GM19239 (cell line): ENCODE measurements around the gene GRIK4.

Source experiments
- DNase-seq: peaks from one replicate; pipeline ENCODE4 v3.0.0; 2011; ENCODE audit warnings: low spot score; ENCODE audit not compliant: insufficient read length
- FAIRE-seq: peaks from 2 replicates; lab custom pipeline; 2011; peaks lifted over from hg19 to GRCh38; lab: Jason Lieb, UNC

Gene GRIK4

DNA sequence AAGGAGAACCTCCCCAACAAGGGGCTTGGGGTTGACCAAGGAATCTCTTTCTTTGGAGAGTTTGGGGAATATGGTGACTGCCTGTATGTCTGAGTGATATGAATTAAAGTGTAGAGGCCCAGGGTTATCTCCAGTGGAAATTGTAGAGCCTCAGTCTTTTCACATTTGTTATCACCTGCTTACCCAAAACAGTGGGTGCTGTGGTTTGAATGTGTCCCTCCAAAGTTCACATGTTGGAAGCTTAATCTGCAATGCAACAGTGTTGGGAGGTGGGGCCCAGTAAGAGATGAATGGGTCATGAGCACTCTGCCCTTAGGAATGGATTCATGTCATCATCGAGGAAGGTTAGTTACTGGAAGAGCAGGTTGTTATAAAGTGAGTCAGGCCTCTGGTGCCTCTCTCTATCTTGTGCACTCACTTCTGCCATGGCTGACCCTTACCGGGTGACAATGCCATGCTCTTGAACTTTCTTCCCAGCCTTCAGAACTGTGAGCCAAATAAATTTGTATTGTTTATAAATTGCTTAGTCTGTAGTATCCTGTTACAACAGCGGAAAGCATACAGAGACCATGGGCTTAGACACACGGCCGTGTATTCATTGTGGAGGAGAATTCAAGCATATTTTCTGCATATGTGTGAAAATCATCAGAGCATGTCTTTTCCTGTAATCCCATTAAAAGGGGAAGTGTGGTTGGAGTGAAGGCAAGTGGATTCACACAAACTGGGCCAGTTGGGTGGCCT is 398.3 kb downstream of the GRIK4 start:
- no peak for FAIRE-seq

DNA sequence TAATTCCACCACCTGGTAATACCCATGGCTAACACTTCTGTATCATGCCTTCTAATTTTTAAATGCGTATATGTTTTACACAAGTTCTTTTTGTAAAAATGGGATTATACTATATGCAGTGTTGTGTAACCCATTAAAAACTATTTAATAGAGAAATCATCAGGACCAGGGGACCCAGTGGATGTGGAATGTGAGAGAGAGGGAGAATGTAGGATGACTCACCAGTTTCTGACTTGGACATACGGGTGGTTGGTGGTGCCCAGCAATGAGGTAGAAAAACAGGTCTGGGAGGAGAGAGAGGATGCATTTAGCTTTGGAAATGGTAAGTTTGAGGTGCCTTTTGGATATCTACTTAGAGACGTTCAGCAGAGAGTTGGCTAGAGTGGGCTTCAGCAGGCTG is 400.4 kb downstream of the GRIK4 start:
- no peak for FAIRE-seq
- no peak for DNase-seq

More for the DNA sequence above, 398.3 kb downstream of the GRIK4 start:
- DNase-seq = no peak

DNA sequence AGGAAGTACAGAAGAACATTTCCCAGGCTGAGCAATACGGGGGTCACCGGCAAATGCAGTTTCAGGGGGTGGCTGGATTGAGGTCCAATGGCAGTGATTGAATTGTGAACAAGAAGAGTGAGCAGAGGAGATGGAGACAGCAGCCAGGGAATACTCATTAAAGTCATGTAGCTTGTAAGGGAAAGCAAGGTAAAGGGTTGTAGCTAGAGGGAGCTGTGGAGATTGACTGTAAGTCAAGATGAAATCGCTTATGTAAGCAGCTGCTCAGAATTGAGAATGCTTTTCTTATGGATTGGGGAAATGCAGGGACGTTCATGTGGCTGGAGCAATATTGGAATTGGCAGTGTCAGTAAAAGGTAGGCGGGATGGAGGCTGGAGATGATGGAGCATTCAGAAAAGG is 401.0 kb downstream of the GRIK4 start:
- no peak for FAIRE-seq
- peak; percentile 30 for DNase-seq

DNA sequence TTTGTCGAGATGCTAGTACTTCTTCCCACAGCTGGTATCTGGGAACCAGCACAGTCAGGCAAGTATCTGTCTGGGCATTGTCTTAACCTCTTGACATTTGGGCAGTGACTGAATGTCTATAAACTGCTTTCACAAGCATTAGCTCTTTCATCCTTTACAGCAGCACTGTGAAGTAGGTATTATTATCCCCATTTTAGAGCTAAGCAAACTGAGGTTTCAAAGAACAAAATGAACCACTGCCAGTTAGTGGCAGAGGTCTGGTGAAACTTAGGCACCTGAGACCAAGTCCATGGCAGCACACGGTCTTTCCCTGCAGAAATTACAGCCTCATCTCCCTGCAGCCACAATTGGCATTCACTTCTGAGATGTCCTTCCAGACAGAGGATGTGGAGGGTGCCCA is 401.4 kb downstream of the GRIK4 start:
- FAIRE-seq = no peak
- DNase-seq = no peak

DNA sequence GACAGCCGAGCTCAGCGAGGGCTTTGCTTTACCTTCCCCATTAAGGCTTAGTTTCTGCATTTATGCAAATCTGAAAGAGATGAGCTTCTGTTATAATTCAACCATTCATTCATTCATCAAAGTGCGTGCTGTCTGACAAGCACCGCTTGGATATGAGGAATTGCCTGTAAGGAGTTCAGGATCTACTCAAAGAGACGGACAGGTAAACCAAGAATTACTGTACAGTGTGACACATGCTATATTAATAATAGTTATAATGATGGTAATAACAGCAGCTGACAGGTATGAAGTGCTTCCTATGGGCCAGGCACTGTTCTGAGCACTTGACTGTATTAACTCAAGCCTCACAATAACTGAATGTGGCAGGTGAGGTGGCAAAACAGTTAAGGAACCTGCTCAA is 402.5 kb downstream of the GRIK4 start:
- DNase-seq (no peak), FAIRE-seq (no peak)

DNA sequence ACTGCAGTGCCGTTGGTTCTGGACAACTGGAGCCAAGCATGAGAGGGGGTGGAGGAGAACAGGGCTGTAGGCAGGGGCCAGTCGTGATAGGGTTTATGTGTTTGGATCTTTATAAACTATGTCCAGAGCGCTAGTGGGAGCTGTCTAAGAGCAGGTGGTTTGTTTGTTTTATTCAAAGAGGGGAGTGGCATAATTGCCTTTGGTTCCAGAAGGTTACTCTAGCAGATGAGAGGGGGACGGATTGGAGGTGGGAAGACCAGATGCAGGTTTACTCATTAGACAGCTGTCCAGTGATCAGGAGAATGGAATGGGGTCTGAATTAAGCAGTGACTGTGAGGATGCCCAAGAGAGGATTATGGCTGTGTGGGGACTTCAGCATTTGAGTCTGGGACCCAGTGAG is 403.1 kb downstream of the GRIK4 start:
- FAIRE-seq = no peak
- DNase-seq = no peak

DNA sequence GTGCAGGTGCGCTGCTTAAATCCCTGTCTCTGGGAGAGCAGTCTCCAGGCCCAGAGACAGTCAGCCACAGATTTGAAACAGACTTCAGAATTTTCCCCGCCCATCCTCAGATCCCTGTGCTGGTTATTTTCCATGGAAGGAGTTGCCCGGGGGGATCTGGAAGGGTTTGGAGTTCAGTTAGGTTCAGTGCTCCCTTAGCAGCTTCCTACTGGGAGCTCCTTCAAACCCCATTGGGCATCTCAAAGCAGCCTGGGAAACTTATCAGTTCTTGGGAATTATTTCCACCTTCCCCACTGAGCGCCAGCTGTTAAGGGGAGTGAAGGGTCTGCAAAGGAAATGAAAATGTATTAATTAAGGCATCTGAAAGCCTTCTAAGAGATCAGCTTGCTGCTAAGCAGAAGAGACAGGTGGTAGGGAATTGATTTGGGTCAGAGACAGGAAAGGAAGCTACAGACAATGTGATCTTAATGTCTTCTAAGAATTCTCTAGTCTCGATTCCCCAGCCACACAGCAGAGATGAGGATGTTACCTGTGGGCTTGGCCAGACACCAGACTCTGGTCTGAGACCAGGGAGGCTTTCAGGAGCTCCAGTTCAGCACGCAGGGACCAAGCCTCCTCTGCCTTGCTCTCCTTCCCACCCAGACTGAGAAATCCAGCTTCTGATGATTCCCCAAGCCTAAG is 406.2 kb downstream of the GRIK4 start:
- DNase-seq (no peak), FAIRE-seq (no peak)

DNA sequence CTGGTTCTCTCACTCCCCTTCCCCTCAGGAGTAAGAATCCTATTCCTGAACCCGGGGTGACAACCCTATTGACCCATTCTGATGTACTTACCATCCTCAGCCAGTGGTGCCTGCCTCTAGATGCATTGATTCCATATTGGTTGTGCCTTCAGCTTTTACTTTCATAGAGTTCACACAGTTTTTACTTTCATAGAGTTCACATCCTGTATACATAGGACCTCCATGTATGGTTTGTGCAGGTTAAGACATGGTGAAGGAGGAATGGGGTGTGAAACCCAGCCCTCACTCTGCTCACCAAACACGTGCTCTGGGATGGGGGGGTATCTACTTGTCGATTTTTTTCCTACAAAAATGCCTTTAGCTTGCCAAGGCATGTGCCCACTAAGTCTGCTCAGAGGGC is 406.7 kb downstream of the GRIK4 start:
- peak; percentile 63 for FAIRE-seq
- DNase-seq = no peak

DNA sequence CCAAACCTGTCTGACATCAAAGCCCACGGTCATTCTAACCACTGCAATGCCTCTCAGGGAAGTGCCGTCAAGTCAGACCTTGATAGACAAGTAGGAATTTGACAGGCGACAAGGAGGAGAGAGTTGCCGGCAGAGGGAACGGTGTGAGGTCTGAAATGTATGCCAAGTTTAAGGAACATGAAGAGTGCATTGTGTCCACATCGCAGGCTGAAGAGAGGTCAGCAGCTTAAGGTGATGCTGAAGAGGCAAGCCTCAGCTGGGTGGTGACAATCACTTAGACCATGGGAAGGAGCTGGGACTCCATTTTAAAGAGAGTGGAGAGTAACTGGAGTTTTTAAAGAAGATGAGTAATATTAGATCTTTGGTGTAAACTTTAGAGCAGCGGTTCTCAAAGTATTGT is 407.5 kb downstream of the GRIK4 start:
- FAIRE-seq (no peak), DNase-seq (no peak)

DNA sequence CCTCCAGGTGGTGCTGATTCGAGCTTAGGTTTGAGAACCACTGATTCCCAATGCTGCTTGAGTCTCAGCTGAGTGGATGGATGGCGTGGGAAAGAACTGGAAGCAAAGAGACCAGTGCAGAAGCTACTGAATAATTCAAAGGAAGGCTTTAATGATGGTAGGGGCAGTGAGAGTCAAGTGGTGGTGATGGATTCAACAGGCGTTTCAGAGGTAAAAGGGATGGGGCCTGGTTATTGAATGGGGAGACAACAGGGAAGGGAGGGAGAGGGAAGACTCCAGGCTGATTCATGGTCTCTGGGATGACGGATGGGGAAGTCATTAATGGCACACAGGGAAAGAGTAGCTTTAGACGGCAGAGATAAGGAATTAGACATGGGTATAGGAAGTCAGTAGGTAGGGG is 408.0 kb downstream of the GRIK4 start:
- FAIRE-seq (no peak), DNase-seq (no peak)

DNA sequence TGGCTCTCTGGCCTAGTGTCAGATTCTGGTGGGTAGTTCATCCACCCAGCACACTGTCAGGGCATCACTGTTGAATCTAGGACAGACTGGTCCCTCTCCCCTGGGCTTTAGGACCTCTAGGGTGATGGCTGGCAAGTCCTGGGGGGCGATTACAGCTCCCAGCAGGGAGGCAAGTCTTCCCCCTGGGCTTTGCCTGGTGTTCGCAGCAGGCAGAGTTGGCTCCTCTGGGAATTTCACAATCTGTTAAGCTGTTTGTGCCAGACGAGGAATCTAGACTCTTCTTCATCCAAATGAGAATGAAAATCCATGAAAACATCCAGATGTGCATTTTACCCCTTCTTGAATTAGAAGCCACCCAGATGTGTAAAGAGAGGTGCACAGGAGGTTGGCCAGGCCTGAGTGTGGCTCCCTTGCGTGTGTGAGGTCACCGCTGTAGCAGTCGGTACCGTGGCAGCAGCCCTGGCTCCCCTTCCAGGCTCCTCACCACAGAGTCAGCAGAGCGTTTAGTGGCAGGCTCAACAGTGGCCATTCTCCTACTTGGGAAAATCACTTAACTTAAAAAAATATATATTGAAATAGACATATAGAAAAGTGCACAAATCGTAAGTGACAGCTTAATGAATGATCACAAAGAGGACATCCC is 412.4 kb downstream of the GRIK4 start:
- no peak for DNase-seq
- no peak for FAIRE-seq

DNA sequence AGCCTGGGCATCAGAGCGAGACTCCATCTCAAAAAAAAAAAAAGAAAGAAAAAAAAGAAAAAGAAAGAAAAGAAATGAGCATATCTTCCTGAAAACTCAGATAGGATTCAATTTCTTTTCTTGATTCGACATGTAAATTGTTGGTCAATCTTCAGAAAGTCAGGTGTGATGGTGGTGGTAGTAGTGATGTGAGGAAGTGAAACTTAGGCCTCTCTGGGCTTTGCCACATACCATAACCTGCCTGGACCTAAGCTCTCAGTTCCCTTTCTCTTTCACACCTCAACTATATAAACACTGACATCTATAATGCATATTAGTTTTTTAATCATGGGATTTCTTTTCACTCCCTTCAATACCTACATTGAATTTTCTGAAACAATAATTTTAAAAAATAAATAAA is 414.4 kb downstream of the GRIK4 start:
- peak; percentile 87 for DNase-seq
- FAIRE-seq = peak; percentile 99

DNA sequence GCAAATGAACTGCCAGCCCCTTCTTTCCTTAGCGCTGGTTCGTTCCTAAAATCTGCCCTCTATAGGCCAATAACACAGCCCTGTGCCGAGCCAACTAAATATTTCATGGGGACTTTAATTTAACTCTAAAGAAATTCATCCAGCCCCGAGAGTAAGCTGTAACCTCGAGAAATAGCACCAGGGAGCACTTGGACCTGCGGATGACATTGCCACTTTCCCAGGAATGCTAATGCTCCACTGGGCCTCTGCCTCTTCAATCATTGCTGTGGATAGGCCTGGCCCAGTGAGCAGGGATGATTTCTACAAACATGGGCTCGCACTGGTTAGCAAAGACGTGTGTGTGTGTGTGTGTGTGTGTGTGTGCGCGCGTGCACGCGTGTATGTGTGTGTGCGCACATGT is 417.1 kb downstream of the GRIK4 start:
- DNase-seq (no peak), FAIRE-seq (peak; percentile 57)

DNA sequence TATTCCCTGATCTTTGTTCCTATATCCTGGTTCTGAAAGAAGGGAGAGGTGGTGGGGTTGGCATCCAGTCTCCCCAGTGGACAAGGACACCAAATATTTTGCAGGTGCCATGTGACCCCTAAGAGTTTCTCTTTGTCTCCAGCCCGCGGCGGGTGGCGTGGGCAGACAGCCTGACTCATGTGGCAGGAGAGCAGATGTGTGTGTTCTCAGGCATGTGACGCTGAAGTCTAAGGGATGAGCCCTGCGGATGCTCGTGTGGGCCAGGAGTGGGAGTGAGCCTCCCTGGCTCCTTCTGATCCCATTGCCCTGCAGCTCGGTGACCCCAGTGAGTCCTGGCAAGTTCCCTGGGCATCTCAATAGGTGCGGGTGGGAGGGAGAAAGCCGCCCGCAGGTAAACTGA is 417.5 kb downstream of the GRIK4 start:
- no peak for FAIRE-seq
- no peak for DNase-seq

DNA sequence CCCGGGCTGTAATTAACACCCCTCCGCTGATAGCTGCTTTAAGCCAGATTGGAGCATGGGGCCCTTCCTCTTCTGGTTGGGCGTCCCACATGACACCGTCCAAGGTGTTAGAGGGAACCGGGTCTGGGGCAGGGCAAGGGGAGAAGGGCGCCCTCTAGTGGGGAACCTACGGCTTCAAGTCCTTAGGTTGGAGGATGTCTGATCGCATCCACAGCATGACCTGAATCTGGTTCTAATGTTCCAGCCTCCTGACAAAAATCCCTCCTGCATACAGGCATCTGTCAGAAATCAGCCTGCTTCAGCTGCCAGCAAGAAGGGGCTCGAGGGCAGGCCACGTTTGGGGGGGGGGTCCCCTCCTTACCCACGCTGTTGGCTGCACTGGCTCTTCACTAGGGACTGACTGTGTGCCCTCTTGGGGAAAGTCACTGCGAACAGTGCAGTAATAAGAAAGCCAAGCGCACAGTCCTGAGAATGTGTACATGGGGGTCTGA is 418.2 kb downstream of the GRIK4 start:
- FAIRE-seq (peak; percentile 93), DNase-seq (peak; percentile 46)

DNA sequence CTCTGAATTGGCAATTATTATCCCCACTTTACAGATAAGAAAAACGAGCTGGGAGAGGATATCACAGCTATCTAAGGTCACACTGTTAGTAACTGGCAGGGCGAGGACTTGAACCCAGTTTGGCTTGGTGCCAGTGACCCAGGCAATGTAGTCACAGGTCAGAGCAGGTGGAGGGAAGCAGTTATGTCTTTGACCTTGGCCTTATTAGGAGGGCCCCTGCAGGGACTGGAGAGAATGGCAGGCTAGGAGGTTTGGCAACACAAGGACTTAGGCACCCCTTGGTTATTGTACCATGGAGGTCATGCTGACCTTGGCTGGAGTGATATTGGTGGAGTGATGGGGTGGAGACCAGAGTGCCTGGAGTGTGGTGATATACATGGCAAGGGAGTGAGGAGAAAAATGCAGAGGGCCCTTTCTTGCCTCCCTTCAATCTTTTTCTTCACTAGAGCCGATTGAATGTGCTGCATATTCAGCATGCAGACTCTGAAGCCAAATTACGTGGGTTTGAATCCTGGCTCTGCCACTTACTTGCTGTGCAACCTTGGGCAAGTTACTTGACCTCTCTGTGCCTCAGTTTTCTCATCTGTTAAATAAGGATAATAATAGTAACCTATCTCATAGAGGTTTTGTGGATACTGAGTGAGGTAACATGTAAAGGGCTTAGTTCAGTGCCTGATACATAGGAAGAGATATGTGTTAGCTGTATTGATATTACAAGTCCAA is 419.7 kb downstream of the GRIK4 start:
- no peak for DNase-seq
- no peak for FAIRE-seq

DNA sequence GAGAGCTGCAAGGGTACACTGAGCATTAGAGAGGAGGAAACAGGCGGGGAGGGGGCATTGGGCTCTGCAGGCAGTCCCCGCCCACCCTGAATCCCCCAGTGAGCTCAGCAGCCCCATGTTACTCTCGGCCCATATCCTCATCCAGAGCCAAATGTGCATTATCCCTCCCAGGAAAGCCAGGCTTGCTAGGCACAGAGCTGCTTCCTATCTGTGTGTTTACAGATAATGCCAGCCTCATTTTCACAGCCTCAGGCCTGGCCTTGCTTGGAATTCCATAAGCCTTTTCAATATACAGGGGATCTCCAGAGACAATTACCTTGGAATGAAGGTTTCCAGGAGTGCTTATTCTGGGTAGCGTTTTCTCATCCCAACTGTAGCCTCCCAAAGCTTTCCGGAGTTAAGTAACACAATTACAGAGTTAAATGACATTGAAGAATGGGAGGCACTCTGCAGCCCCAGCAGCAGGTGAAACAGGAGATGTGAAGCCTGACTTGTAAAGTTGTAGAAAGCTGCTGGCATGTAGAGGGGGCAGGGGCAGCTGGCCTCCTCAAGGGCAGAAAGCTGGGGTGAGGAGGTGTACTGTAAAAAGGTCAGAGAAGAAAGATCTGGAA is 420.9 kb downstream of the GRIK4 start:
- DNase-seq (no peak), FAIRE-seq (no peak)

DNA sequence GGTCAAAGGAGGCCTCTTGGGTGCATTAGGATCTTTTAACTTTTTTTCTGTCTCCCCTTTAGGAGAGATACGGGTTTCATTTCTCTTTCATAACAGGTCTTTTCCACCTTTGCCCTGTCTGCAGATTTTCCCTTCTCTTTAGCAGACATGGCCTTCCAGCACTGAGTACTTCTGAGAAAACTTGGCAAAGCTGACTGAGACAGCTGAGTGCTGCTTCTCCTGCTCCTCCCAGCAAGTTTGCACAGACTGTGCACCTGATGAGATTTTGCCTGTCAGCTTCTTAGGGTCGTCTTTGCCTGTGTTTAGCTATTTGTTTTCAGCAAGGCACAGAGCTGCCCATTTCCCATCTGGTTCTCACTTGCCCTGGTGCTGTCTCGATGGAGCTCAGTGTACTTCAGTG is 424.8 kb downstream of the GRIK4 start:
- FAIRE-seq (no peak), DNase-seq (no peak)

DNA sequence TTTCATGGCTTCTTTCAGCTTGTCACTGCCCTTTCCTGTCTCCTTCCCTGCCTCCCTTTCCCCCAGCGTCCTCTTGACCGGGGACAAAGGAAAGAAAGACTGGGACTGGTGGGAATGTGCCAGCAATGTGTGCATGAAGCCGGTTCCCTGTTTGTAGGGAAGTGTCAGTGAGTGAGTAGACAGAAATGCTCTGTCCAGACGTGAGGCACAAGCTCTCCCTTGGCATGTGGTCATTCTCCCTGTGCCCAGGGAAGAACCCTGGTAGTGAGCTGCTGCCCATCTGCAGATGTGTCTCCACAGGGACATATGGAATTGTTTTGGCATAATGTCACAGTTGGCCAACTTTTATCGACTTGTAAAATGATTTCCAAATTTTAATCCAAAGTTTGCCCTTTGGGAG is 426.0 kb downstream of the GRIK4 start:
- FAIRE-seq (no peak), DNase-seq (no peak)

DNA sequence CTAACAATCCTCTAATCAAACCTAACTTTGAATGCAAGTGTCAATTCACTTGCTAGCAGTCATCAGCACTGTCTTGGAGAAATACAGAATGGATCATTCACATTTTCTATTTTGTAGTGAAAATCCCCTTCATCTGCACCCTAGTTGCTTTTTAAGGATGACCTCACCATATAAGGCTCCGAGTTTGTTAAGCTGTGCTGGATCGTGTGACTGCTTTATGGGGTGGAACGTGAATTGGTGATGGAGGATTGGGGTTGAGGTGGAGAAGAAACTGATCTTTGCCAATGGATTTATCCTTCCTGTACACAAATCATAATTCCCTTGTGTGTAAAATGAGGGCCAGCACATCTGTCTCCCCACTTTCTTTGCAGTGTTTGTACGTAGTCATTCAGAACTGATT is 426.7 kb downstream of the GRIK4 start:
- DNase-seq = no peak
- FAIRE-seq = no peak
